GM23338 (cell line): ENCODE data around the gene MTAP. TPM values are rescaled to one million over a fixed set of nuclear protein-coding genes. Genes with fewer than 3 reads are reported as not detected.

Experiments used
- ATAC-seq: fragments of 200-7000 bp; cut with Tn5 transposase; 3 replicates; pipeline ENCODE4 v1.9.1; 2020
- DNase-seq: peaks from one replicate; pipeline ENCODE4 v3.0.0-alpha.2; 2015; ENCODE audit warnings: low spot score
- H2AFZ ChIP-seq: fragments of 200-600 bp; sonication (generic); 2 replicates; pipeline ENCODE4 v1.8.0; 2016; ENCODE audit warnings: antibody characterized with exemption, mild to moderate bottlenecking, moderate library complexity
- H3F3A ChIP-seq: fragments of 200-600 bp; sonication (generic); replicated peaks from 2 replicates; pipeline ENCODE4 v1.8.0; 2017; ENCODE audit warnings: antibody characterized with exemption, mixed run types, low read depth
- H3K27ac ChIP-seq: fragments of 200-600 bp; sonication (generic); 2 replicates; pipeline ENCODE4 v1.6.1; 2016; ENCODE audit warnings: low read depth
- H3K27me3 ChIP-seq: fragments of 200-600 bp; sonication (generic); 2 replicates; pipeline ENCODE4 v1.8.0; 2016; ENCODE audit warnings: mild to moderate bottlenecking, mixed run types, moderate library complexity; ENCODE audit not compliant: insufficient read depth
- H3K36me3 ChIP-seq: fragments of 200-600 bp; sonication (generic); 2 replicates; pipeline ENCODE4 v1.8.0; 2016; ENCODE audit warnings: mild to moderate bottlenecking; ENCODE audit not compliant: insufficient read depth
- H3K4me1 ChIP-seq: fragments of 200-600 bp; sonication (generic); 2 replicates; pipeline ENCODE4 v1.8.0; 2016; ENCODE audit warnings: mild to moderate bottlenecking, moderate library complexity; ENCODE audit not compliant: insufficient read depth
- H3K4me2 ChIP-seq: fragments of 200-600 bp; sonication (generic); 2 replicates; pipeline ENCODE4 v1.7.1; 2017; ENCODE audit warnings: mixed run types
- H3K4me3 ChIP-seq: fragments of 200-600 bp; sonication (generic); 2 replicates; pipeline ENCODE4 v1.6.1; 2016; ENCODE audit warnings: mixed run types
- H3K79me2 ChIP-seq: fragments of 200-600 bp; sonication (generic); replicated peaks from 2 replicates; pipeline ENCODE4 v1.8.0; 2017; ENCODE audit warnings: mild to moderate bottlenecking; ENCODE audit not compliant: insufficient read depth
- H3K9me2 ChIP-seq: fragments of 200-600 bp; sonication (generic); 2 replicates; pipeline ENCODE4 v1.8.0; 2017; ENCODE audit not compliant: insufficient read depth
- H4K20me1 ChIP-seq: fragments of 200-600 bp; sonication (generic); replicated peaks from 2 replicates; pipeline ENCODE4 v1.8.0; 2017; ENCODE audit warnings: mild to moderate bottlenecking; ENCODE audit not compliant: insufficient read depth
- H3K27ac Mint-ChIP-seq: 2 replicates; pipeline ENCODE4 v1.8.0; 2020; ENCODE audit warnings: inconsistent platforms, mild to moderate bottlenecking, moderate library complexity, mixed read lengths
- H3K27me3 Mint-ChIP-seq: 3 replicates; pipeline ENCODE4 v1.8.0; 2022; ENCODE audit warnings: low read depth, mild to moderate bottlenecking, moderate library complexity, mixed read lengths, inconsistent platforms; ENCODE audit not compliant: insufficient read depth, poor library complexity
- H3K36me3 Mint-ChIP-seq: 3 replicates; pipeline ENCODE4 v1.8.0; 2021; ENCODE audit warnings: low read depth, mild to moderate bottlenecking, inconsistent platforms, moderate library complexity, mixed read lengths
- H3K4me1 Mint-ChIP-seq: 3 replicates; pipeline ENCODE4 v1.8.0; 2020; ENCODE audit warnings: mild to moderate bottlenecking, inconsistent platforms, mixed read lengths
- H3K4me3 Mint-ChIP-seq: 3 replicates; pipeline ENCODE4 v1.8.0; 2021; ENCODE audit warnings: moderate library complexity, mild to moderate bottlenecking, inconsistent platforms, mixed read lengths
- H3K9me3 Mint-ChIP-seq: 3 replicates; pipeline ENCODE4 v1.8.0; 2020; ENCODE audit warnings: moderate library complexity, mild to moderate bottlenecking, inconsistent platforms, mixed read lengths
- EZH2phosphoT487 ChIP-seq: fragments of 200-600 bp; sonication (generic); IDR thresholded peaks from one replicate; pipeline ENCODE4 v1.8.1; 2018; ENCODE audit warnings: antibody characterized with exemption; ENCODE audit not compliant: unreplicated experiment
- NANOG ChIP-seq: IDR thresholded peaks from 2 replicates; pipeline ENCODE4 v1.6.1; 2016; ENCODE audit warnings: antibody characterized with exemption, borderline replicate concordance
- REST ChIP-seq: IDR thresholded peaks from one replicate; pipeline ENCODE4 v1.6.1; 2018; ENCODE audit warnings: antibody characterized with exemption; ENCODE audit not compliant: unreplicated experiment
- STAT1 ChIP-seq: IDR thresholded peaks from one replicate; pipeline ENCODE4 v1.6.1; 2016; ENCODE audit warnings: antibody characterized with exemption; ENCODE audit not compliant: unreplicated experiment
- ZNF114 ChIP-seq: fragments of 250-450 bp; sonication (Bioruptor Pico); IDR thresholded peaks from 2 replicates; pipeline ENCODE4 v1.5.0; 2020; ENCODE audit warnings: mild to moderate bottlenecking, moderate library complexity
- ZNF462 ChIP-seq: fragments of 250-450 bp; sonication (Bioruptor Pico); IDR thresholded peaks from 2 replicates; pipeline ENCODE4 v1.5.0; 2020; ENCODE audit warnings: mild to moderate bottlenecking, moderate library complexity
- polyA plus RNA-seq: library from polyadenylated mRNA; unstranded; fragments of >200 nt; fragmentation: Nextera tagmentation; extraction: Ambion mirVana; gene quantifications from 2 replicates; pipeline ENCODE4 v1.2.1, GENCODE V29; 2016
- total RNA-seq: library from RNA; depleted of rRNA; stranded (reverse); fragments of >200 nt; shearing (Covaris generic); gene quantifications from 2 replicates; pipeline ENCODE4 v1.2.3, GENCODE V29; 2014

The MTAP gene
- total and polyA plus RNA-seq, 2 experiments from 2014 or later: 61.8 to 70.0 TPM

- Histone ChIP-seq H3K4me1 (peaks cover 6% of the 10 kb centered on the region; the same call in 1 of the 2 replicates), H3K4me2 (no peak overlapping the region), H3K4me3 (no peak overlapping the region), H3K27ac (no peak overlapping the region), H3K36me3 (no peaks in the 10 kb centered on the region), H3K9me2 (0 out of 2 replicates have a peak, but pooled peaks cover 6% of the 10 kb centered on the region), H3K79me2 (no peaks in the 10 kb centered on the region), H3F3A (no peaks in the 10 kb centered on the region), H2AFZ (no peak overlapping the region), H3K27me3 (no peaks in the 10 kb centered on the region), H4K20me1 (no peaks in the 10 kb centered on the region)
- Mint-ChIP-seq H3K4me3 (no peak overlapping the region), H3K9me3 (no peaks in the 10 kb centered on the region), H3K27ac (no peak overlapping the region), H3K4me1 (no peaks in the 10 kb centered on the region), H3K27me3 (no peaks in the 10 kb centered on the region), H3K36me3 (no peaks in the 10 kb centered on the region)
- ATAC-seq (no peak), DNase-seq (no peak)
- no peak for TF ChIP-seq EZH2phosphoT487
- no peak for TF ChIP-seq ZNF114 (CRISPR knock-in tag)
- TF ChIP-seq REST: no peak
These were observed 20.2 kb upstream of the MTAP start for GRCh38 chr9:21782205-21782604.

GRCh38 chr9:21788752-21789151 lies 13.7 kb upstream of the MTAP start:
- H3K9me3 Mint-ChIP-seq: no peaks in the 10 kb centered on the region
- Histone ChIP-seq H3K27ac (no peak overlapping the region), H3K9me2 (no peaks in the 10 kb centered on the region), H3K79me2 (no peaks in the 10 kb centered on the region), H3K4me2 (no peak overlapping the region), H3K4me3 (no peak overlapping the region), H3F3A (no peaks in the 10 kb centered on the region), H3K4me1 (no peaks in the 10 kb centered on the region), H3K27me3 (peaks cover 13% of the 10 kb centered on the region; the same call in 1 of the 2 replicates), H2AFZ (no peak overlapping the region), H3K36me3 (no peaks in the 10 kb centered on the region), H4K20me1 (no peaks in the 10 kb centered on the region; the same call in 1 of the 2 replicates)
- H3K27me3 Mint-ChIP-seq: peaks cover 4% of the 10 kb centered on the region
- no peaks in the 10 kb centered on the region for H3K36me3 Mint-ChIP-seq
- TF ChIP-seq ZNF462 (CRISPR knock-in tag) (no peak), ZNF114 (CRISPR knock-in tag) (no peak), STAT1 (no peak), NANOG (no peak)
- no peaks in the 10 kb centered on the region for H3K4me1 Mint-ChIP-seq
- no peak overlapping the region for H3K27ac Mint-ChIP-seq
- DNase-seq: no peak
- no peak overlapping the region for H3K4me3 Mint-ChIP-seq
- ATAC-seq: no peak
